Stimulated activated CD8-positive, alpha-beta memory T cell treated with anti-CD3 and anti-CD28 coated beads, Interleukin-12 subunit alpha, Interleukin-12 subunit beta, amount 100 ng/mL, for 24 hours (primary cell): ENCODE data around the gene EIF3B.
"Not testable (repeated sequence)": the region's sequence is repeated elsewhere in the genome, so short reads cannot be mapped to it uniquely, and the experiment has no call there.

ENCODE experiments used
- DNase-seq: peaks from one replicate; pipeline ENCODE4 v3.0.0-alpha.2; 2020; ENCODE audit errors: extremely low read depth

EIF3B gene

DNA sequence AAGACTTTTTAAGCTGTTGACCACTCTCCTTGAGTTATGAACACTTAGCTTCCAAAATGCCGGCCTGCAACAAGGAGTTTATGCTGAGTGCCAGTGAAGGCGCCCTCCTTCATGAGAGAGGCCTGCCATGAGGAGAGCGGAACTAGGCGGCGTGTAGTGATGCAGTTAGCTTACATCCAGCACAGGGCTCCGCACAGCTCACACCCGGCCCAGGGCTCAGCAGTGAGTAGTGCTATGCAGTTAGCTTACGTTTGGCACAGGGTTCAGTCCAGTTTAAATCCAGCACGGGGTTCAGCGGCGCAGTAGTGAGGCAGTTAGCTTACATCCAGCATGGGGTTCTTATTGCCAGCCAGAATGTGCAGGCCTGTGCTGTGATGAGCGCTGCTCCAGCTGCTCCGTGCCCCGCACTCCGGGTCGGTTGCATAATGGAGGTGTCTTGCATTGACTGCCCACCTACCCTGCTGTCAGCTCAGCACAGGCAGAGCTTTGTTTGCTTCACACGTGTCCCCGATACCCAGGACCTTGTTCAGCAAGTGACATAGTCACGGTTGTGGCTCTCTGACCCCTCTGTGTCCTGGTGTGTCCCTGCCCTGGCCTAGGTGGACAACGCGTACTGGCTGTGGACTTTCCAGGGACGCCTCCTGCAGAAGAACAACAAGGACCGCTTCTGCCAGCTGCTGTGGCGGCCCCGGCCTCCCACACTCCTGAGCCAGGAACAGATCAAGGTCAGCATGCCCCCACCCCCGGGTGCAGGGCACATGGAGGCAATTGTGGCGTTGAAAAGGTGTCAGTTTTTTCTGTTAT, 21.9 kb downstream of the EIF3B start:
- DNase-seq = no peak

DNA sequence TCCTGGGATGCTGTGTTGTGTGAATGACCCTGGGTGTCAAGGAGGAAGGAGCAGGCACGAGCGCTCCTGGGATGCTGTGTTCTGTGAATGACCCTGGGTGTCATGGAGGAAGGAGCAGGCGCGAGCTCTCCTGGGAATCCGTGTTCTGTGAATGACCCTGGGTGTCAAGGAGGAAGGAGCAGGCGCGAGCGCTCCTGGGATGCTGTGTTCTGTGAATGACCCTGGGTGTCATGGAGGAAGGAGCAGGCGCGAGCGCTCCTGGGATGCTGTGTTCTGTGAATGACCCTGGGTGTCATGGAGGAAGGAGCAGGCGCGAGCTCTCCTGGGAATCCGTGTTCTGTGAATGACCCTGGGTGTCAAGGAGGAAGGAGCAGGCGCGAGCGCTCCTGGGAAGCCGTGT, 22.9 kb downstream of the EIF3B start:
- not testable (repeated sequence) for DNase-seq

DNA sequence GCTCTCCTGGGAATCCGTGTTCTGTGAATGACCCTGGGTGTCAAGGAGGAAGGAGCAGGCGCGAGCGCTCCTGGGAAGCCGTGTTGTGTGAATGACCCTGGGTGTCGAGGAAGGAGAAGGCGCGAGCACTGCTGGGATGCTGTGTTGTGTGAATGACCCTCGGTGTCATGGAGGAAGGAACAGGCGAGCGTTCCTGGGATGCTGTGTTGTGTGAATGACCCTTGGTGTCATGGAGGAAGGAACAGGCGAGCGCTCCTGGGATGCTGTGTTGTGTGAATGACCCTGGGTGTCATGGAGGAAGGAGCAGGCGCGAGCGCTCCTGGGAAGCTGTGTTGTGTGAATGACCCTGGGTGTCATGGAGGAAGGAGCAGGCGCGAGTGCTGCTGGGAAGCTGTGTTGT, 23.5 kb downstream of the EIF3B start:
- not testable (repeated sequence) for DNase-seq

DNA sequence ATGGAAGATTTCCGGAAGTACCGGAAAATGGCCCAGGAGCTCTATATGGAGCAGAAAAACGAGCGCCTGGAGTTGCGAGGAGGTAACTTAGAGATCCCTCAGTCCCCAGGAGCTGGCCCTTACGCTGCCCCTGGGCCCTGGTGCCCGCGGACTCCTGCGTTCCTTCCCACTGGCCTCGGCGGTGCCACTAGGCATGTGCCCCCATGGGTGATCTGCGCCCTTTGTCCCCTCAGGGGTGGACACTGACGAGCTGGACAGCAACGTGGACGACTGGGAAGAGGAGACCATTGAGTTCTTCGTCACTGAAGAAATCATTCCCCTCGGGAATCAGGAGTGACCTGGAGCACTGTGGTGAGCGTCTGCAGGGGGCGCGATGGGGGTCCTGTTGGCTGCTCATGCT, 24.5 kb downstream of the EIF3B start:
- DNase-seq = no peak

DNA sequence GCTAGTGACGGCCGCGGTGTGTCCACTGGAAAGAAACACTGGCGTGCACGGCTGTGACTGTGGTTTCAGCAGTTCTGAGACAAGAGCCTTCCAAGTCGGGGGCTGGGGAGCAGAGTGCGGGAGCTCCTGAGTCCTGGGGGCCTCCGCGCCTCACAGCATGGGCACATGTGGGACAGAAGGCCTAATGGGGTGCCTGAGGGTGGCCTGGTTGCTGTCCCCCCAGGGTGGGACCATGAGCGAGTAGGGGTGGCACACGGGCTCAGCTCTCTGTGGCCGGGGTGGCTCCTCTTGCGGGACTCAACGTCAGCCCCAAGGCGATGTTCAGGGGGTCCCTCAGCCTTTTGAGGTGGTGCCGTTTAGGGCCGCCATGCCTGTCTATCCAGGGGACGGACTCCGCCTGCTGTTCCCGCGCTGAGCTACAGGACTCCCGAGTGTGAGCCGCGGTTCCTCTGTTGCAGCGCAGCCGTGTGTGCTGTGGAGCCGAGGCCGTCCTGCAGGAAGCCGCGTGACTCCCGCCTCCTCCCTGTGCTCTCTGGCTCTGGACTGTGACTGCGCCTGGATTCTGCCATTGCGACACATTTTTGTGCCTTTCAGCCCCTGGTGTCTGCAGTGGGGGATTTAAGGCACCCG, 25.3 kb downstream of the EIF3B start:
- DNase-seq = no peak

DNA sequence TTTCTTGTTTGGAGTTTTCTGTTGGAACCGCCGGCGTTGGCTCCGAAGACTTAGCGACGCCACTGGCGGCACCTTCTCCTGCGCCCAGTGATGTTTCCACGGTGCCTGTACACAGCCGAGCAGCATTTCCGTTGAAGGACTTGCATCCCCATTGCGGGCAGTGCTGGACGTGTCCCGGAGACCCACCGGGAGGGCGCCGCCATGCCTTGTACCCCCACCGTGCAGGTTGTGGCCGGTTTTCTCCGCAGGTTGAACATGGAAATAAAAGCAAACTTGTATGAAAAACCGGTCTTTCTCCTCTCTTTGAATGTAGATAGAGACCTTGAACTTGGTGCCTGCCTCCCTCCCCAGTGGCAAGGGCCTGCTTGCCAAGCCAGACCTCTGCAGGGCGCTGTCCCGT, 25.8 kb downstream of the EIF3B start:
- DNase-seq = no peak

DNA sequence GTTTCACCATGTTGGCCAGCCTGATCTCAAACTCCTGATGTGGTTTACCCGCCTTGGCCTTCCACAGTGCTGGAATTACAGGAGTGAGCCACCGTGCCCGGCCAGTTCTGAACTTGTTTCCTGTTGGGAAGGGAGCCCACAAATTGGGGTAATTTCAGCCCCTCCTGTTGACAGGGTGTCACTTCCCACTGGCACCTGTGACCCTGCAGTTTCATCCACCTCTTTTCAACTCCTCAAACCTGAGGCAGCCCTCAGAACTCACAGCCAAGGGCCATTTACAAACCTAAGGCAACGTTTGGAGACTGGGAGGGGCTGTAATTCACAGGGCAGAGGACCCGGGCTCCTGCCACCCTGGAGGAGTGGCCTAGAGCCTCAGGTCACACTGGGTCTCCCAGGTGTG, 26.6 kb downstream of the EIF3B start:
- no peak for DNase-seq

DNA sequence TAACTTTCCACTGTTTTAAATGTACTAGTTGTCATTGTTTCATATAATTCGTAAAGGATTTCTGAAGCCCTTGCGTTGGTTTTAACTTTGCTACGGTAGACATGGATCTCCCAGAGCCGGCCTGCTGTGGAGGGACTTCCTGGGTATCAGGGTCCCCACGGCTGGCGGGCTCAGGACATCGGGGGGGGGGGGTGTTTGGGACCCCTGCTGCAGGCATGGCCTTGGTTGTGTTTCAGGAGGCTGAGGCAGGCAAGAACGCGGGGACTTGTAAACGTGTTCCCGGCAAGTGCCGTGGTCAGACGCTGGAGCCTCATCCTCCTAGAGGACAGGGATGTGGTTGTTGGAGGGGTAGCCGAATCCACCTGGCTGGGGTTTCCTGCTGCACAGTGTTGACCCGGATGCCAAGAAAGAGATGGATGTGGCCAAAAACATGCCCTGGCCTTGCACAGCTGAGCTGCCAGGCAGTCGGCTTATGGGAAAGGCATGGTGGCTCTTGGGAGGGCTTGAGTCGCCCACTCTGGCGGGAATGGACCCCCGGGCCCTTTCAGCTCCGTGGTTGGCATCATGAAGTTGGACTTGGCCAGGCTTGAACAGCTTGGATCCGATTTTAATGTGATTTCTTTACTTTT, 27.4 kb downstream of the EIF3B start:
- DNase-seq = no peak

DNA sequence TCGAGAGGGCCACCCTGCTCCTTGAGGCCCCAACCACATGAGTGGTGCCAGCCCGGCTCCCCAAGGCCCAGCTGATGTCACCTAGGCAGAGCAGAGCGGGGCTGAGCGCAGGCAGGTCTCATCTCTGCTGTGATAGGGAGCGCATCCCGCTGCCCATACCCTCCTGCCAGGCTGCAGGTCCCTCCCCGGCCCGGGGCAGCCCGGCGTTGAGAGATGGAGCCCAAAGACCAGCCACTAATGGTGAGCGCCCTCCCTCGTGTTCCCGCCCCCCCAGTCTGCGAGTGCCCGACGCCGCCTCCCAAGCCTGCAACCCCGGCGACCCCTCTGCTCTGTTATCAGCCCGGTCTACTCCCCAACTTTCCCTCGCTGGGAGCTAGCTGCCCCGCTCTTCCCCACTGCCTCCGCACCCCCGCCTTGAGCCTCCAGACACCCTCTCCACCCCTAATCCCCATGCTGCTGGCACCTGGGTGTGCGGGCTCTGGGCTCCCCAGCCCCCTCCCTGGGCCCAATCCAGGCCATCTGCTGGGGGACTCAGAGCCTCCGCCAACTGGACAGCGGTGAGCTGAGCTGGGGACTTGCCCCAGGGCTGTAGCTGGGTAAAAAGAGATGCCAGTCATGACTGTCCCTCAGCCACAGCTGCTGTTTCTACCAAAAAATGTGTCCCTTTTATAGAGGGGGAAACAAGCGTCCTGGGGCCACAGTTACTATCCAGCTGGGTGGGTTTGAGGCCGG, 29.1 kb downstream of the EIF3B start:
- DNase-seq = no peak

DNA sequence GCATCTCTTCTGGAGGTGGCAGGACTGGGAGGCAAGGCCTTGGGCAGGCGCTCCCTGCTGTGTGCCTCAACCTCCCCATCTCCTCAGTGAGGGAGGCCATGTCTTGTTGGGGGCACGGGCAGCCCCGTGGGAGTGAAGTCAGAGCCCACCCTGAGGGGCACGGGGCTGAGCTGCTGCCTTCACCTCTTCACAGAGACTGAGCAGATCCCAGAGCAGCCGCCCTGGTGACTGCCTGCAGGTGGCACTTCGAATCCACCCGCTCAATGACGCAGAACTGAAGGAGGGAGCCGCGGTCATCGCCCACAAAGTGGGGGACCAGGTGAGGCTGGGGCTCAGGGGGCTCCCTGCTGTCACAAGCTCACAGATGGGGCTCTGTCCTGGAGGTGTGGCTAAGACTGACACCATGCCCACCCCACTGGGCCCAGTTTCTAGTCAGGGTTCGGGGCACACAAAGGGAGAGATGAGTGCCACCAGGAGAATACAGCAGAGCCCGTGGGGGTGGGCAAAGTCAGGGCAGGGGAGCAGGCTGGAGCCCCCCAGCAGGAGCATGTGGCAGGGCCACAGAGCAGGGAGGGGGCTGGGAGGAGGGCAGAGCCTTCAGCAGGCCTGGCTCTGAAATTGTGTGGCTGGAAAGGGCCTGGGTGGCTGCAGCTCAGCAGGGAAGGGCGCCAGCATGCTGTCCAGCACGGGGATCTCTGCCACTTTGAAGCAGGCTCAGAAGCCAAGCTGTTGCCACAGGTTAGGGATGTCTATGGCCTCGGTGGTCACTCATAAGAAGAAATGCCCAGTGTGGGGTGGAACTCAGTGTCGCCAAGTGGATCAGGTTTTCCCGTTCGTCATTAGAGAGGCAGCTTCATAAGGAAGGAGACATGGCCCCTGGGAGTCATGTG, 30.0 kb downstream of the EIF3B start:
- DNase-seq = no peak

DNA sequence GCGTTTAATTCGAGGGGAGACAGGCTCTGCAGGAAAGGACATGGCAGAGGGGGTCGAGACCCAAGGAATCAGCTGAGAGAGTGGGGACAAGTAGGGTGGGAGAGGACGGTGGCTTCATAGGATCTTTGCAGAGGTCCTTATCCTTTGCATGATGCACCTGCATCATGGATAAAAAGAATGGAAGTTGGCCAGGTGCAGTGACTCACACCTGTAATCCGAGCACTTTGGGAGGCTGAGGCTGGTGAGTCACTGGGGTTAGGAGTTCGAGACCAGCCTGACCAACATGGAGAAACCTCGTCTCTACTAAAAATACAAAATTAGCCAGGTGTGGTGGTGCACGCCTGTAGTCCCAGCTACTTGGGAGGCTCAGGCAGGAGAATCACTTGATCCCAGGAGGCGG, 31.5 kb downstream of the EIF3B start:
- DNase-seq = not testable (repeated sequence)

DNA sequence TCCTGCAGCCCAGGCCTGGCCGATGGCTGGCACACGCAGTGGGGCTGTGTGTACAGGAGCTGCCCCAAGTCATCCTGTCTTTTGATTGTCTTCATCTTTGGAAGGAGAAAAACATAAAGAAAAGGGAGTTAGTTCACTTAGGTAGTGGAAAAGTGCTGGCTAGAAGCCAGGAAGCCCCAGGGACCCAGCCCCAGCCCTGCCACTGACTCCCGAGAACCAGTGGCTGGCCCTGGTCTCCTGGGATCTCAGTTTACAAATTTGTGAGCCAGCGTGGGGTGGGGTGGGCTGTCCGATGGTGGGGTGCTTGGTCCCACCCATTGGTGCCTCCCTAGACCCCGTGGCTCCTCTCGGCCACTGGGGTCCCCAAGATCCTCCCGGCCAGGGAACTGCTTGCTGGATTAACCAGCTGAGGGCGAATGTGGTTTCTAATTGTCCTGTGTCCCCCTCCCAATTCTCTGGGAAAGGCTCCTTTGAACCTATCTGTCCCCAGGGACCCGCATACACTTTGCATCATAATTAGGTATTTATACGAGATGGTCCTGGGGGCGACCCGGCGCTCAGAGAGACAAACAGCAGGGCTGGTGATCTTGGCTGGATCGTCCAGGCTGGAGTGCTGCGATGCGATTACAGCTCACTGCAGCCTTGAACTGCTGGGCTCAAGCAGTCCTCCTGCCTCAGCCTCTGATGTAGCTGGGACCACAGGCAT, 32.5 kb downstream of the EIF3B start:
- DNase-seq = no peak

DNA sequence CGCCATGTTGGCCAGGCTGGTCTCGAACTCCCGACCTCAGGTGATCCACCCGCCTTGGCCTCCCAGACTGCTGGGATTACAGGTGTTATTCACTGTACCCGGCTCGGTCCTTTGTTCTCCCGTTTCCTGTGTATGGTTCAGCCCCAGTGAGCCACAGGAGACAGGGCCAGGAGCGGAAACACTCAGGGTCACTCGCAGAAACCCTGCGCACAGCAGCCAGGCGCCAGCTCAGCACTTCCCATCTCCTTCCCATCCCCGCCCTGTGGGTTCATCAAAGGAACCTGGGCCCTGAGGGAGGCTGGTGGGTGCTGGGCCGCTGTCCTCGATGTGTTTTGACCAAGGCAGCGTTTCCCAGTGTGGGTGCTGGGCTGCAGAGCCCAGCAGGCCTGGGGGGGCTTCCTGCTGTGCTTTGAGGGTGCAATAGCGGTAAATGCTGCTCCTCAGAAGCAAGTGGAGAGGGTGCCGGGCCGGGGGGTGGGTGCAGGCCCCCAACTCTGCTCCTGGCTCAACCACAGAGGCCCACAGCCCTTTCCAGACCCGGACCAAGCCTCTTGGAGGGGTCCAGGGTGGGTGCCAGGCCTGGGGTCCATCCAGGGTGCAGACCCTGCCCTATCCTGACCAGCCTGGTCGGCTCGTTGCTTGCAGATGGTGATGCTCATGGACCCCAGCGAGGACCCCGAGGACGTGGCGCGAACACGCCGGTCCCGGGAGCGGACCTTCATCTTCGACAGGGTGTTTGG, 33.4 kb downstream of the EIF3B start:
- no peak for DNase-seq

DNA sequence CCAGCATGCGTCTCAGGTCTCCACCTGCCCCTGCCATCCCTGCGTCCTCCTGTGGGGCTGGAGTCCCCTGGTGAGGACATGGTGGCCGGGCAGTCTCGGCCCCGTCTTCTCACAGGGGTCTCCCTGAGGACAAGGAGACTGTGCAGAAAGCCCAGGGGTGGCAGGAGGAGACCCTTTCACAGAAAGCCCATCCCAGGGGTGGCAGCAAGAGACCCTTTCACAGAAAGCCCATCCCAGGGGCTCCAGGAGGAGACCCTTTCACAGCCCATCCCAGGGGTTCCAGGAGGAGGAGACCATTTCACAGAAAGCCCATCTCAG, 34.0 kb downstream of the EIF3B start:
- no peak for DNase-seq

DNA sequence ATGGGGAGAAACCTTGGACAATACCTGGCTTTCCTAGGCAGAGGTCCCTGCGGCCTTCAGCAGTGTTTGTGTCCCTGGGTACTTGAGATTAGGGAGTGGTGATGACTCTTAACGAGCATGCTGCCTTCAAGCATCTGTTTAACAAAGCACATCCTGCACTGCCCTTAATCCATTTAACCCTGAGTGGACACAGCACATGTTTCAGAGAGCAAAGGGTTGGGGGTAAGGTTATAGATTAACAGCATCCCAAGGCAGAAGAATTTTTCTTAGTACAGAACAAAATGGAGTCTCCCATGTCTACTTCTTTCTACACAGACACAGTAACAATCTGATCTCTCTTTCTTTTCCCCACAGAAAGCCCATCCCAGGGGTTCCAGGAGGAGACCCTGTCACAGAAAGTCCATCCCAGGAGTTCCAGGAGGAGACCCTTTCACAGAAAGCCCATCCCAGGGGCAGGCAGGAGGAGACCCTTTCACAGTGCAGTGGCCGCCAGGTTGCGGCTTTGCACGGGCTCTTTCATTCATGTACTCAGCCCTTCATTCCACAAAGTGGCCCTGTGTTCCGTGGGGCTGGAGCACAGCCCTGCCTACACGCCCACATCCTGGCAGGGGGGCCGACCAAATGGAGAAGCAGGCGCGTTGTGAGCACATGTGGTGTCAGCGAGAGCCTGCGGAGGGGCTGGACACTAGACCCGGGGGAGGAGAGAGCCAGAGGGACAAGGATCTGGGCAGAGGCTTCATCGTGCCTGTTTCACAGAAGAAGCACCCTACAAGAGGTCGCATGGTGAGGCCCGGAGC, 35.6 kb downstream of the EIF3B start:
- not testable (repeated sequence) for DNase-seq

DNA sequence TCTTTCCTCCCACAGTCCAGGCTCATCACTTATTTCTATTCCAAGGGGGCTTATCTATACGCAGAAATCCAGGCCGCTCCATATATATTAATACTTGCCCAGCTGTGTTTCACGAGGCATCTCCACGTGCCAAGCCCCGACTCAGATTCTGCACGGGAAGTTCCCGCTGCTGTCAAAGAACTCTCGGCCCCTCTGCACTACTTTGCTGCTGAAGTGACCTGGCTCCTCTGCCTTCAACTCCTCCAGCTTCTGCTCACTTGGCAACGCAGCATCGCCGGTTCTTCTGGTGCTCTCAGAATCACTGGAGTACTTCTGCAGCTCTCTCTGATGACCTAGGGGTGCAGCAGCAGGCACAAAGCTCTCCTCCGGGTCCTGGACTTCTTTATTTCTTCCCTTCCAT, 39.1 kb downstream of the EIF3B start:
- DNase-seq = no peak

DNA sequence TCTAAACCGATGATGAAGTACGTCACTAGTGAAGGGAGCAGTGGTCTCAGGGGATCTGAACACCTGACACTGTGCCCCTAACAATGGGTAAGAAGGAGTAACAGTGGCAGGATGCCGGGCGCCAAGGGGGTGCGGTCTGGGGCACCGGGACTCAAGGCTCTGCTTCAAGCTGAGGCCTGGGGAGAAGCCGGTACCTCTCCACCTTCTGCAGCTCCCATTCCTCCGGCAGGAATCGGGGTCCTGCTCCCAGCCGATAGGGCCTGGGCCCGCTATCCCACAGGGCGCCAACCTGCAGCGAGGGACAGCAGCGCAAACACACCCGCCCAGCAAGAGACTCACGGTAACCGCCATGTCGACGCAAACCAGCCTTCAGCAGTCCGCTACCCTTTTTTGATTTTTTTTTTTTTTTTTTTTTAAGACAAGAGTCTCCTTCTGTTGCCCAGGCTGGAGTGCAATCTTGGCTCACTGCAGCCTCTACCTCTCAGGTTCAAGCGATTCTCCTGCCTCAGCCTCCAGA, 40.0 kb downstream of the EIF3B start:
- DNase-seq = no peak

DNA sequence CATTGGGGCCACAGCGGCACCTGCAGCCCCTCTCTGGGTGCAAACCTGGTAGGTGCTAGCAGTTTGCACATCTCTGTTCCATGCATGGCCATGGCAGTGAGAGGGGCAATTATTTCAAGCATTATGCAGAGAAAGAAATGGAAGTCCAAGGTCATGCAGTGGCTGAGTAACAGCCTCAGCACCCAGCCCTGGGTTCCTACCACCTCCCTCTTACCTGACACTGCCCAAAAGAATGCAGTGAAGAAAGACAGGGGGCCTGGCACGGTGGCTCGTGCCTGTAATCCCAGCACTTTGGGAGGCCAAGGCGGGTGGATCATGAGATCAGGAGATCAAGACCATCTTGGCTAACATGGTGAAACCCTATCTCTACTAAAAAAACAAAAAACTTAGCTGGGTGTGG, 43.9 kb downstream of the EIF3B start:
- no peak for DNase-seq
